Lung (tissue), 12 donors: ENCODE results near the gene WWC2. TPM values are rescaled to one million over a fixed set of nuclear protein-coding genes. Genes with fewer than 3 reads are reported as not detected.

ENCODE experiments used
- ATAC-seq: fragments of 200-7000 bp; cut with Tn5 transposase; one replicate; pipeline ENCODE4 v1.9.1; 2020; ENCODE audit warnings: moderate number of reproducible peaks; ENCODE audit not compliant: insufficient read depth, low FRiP score
- DNase-seq, 3 donors: peaks; one replicate each; pipeline ENCODE4 v3.0.0-alpha.2; 2013 to 2017
- H3K27ac ChIP-seq, 2 donors: one replicate each; pipeline ENCODE4 v1.5.1; 2013; ENCODE audit warnings: mild to moderate bottlenecking in 2 of 2, moderate library complexity in 2 of 2, control low read depth in 1 of 2, inconsistent platforms in 1 of 2, low read depth in 1 of 2, low read length in 1 of 2
- H3K27me3 ChIP-seq, 3 donors: one replicate each; pipeline ENCODE4 v1.5.1; 2013; ENCODE audit warnings: low read length in 2 of 3; ENCODE audit not compliant: control insufficient read depth in 3 of 3, insufficient read depth in 3 of 3
- H3K36me3 ChIP-seq, 4 donors: one replicate each; pipeline ENCODE4 v1.5.1; 2013; ENCODE audit warnings: low read length in 4 of 4, mild to moderate bottlenecking in 1 of 4, moderate library complexity in 1 of 4; ENCODE audit not compliant: control insufficient read depth in 4 of 4, insufficient read depth in 4 of 4
- H3K4me1 ChIP-seq, 5 donors: one replicate each; pipeline ENCODE4 v1.5.1; 2013; ENCODE audit warnings: low read length in 5 of 5, mild to moderate bottlenecking in 2 of 5, moderate library complexity in 1 of 5; ENCODE audit not compliant: control insufficient read depth in 5 of 5, insufficient read depth in 5 of 5
- H3K4me3 ChIP-seq: one replicate; pipeline ENCODE4 v1.5.1; 2013; ENCODE audit warnings: mild to moderate bottlenecking, control low read depth, moderate library complexity
- H3K9ac ChIP-seq, 2 donors: one replicate each; pipeline ENCODE4 v1.5.1; 2013; ENCODE audit warnings: low read length in 2 of 2, control low read depth in 1 of 2; ENCODE audit not compliant: insufficient read depth in 1 of 2
- H3K9me3 ChIP-seq, 4 donors: one replicate each; pipeline ENCODE4 v1.5.1; 2013; ENCODE audit warnings: low read length in 3 of 4, mild to moderate bottlenecking in 1 of 4, moderate library complexity in 1 of 4; ENCODE audit not compliant: control insufficient read depth in 4 of 4, insufficient read depth in 3 of 4
- WGBS, 2 donors: extraction: QIAGEN DNeasy Blood & Tissue Kit; methylation state at CpG; one replicate each; pipeline ENCODE4 v1.1.7; 2013; 5-methylcytosine and 5-hydroxymethylcytosine counted together
- polyA plus RNA-seq, 2 donors: library from polyadenylated mRNA; stranded (reverse); fragments of 200-250 nt; gene quantifications; one replicate each; pipeline ENCODE4 v1.2.1, GENCODE V29; 2013
- total RNA-seq, 2 donors: library from RNA; depleted of rRNA in 1 of 2; stranded (reverse); fragments of >200 nt in 1 of 2; gene quantifications; one replicate each; pipeline ENCODE4 v1.2.1, GENCODE V29; 2014 to 2021
- TF ChIP-seq, protein P1 (sequence below): IDR thresholded peaks from 2 replicates; pipeline ENCODE4 v1.5.1; 2012; ENCODE audit warnings: mild to moderate bottlenecking; ENCODE audit errors: control extremely low read depth, extremely low read depth
- donor health status: control.
- donor health status: control.
- donor health status: Bipolar disorder and iron deficiency.
- donor health status: healthy.
- donor health status: DM: yes; HTN: yes; CAD: no.

WWC2 gene
- total and polyA plus RNA-seq, 4 donors: 15.6 to 124 (median 45.2) TPM

DNA sequence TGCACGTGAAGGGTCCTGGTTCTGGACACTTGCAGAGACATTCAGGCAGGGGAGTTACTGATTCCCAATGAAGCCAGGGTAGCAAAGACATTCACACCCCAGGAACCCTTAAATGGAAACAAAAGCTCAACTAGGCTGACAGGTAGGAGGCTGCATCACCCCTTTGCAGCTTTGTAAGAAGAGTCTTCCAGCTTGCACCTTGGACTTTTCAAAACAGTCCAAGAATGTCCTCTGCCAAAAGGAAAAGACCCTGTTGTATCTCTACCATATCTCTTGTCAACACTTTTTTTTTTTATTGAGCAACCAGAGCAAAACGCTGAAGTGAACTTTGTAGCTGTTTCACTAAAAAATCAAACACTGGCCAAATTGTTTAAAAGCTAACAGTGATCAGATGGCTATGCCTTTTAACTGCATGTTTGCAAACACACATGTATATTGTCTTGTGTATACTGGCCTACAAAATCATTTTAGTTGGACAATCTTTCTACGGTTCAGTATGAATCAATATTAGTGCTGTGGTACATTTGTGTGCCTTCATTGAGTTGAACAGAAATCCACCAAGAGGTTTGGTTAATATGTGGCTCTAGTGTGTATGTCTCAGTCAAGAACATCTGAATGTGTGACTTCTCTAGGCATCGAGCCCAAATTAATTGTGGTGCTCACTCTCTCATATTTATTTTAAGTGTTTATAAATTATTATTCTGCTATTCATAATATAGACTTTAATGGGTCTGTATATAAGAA is 18.5 kb upstream of the WWC2 start:
- H3K27ac ChIP-seq: no peak overlapping the region
- no peaks in the 10 kb centered on the region for H3K27me3 ChIP-seq
- no peaks in the 10 kb centered on the region for H3K36me3 ChIP-seq
- ATAC-seq: no peak
- no peaks in the 10 kb centered on the region for H3K9me3 ChIP-seq
- H3K4me1 ChIP-seq: peaks cover 0 to 4% (median 0%) of the 10 kb centered on the region in 5 donors
- DNase-seq: peak in 1 of 3 donors; percentile 11
- 67 to 80% methylated on average over 4 of the region's 4 CpGs for WGBS, 2 donors
- TF ChIP-seq, protein P1, sequence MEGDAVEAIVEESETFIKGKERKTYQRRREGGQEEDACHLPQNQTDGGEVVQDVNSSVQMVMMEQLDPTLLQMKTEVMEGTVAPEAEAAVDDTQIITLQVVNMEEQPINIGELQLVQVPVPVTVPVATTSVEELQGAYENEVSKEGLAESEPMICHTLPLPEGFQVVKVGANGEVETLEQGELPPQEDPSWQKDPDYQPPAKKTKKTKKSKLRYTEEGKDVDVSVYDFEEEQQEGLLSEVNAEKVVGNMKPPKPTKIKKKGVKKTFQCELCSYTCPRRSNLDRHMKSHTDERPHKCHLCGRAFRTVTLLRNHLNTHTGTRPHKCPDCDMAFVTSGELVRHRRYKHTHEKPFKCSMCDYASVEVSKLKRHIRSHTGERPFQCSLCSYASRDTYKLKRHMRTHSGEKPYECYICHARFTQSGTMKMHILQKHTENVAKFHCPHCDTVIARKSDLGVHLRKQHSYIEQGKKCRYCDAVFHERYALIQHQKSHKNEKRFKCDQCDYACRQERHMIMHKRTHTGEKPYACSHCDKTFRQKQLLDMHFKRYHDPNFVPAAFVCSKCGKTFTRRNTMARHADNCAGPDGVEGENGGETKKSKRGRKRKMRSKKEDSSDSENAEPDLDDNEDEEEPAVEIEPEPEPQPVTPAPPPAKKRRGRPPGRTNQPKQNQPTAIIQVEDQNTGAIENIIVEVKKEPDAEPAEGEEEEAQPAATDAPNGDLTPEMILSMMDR: no peak
- no peak overlapping the region for H3K4me3 ChIP-seq
- no peak overlapping the region for H3K9ac ChIP-seq

DNA sequence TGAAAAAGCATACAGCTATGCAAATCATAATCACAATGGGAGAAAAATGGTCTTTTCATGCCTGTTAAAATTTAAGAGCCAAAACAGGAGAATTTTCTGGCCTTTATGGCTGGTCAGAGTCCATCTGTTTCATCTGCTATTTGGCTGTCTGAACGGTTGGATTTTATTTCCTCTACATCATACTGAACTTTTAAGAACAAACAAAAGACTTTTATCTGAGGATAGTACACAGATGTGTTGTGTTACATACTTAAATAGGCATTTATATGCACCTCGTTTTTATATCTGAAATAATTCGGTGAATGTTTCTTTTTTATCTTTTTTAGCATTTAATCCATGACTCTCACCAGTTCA is 18.0 kb upstream of the WWC2 start:
- Histone ChIP-seq H3K9ac (no peak overlapping the region), H3K27me3 (no peaks in the 10 kb centered on the region), H3K4me1 (peaks cover 0 to 4% (median 0%) of the 10 kb centered on the region in 5 donors), H3K9me3 (no peaks in the 10 kb centered on the region), H3K27ac (no peak overlapping the region), H3K36me3 (no peaks in the 10 kb centered on the region), H3K4me3 (no peak overlapping the region)
- TF ChIP-seq, protein P1: no peak
- WGBS, 2 donors: 51 to 74% methylated on average over 3 of the region's 3 CpGs
- DNase-seq: peak in 1 of 3 donors; percentile 24
- ATAC-seq: no peak

DNA sequence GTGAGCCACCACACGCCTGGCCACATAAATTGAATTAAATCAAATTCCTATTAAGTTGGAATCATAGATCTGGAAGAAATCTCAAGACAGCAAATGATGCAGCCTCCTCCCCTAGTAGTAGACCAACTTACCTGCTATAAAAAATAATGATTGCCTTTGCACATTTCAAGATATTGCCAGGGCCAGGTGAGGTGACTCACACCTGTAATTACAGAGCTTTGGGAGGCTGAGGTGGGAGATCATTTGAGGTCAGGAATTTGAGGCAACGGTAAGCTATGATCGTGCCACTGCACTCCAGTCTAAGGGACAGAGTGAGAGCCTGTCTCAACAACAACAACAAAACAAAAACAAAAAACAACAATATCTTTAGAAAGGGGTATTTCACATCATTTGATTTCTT is 17.0 kb upstream of the WWC2 start:
- Histone ChIP-seq H3K27ac (no peak overlapping the region), H3K9ac (no peak overlapping the region), H3K27me3 (no peaks in the 10 kb centered on the region), H3K4me3 (no peak overlapping the region), H3K9me3 (no peaks in the 10 kb centered on the region), H3K36me3 (no peaks in the 10 kb centered on the region), H3K4me1 (peaks cover 0 to 4% (median 0%) of the 10 kb centered on the region in 5 donors)
- WGBS, 2 donors: 93 to 94% methylated on average over 3 of the region's 3 CpGs
- TF ChIP-seq, protein P1: no peak
- no peak for DNase-seq
- no peak for ATAC-seq
